Measurements from ENCODE around the gene BRWD1. TPM values are rescaled to one million over a fixed set of nuclear protein-coding genes. Genes with fewer than 3 reads are reported as not detected.
A peak's percentile ranks its signal among the peaks of the same experiment; 100 is the strongest.
"Not testable (repeated sequence)": the region's sequence is repeated elsewhere in the genome, so short reads cannot be mapped to it uniquely, and the experiment has no call there.

The BRWD1 gene
- total RNA-seq, 2 experiments from 2014 or later = 19.1 to 24.5 TPM

DNA sequence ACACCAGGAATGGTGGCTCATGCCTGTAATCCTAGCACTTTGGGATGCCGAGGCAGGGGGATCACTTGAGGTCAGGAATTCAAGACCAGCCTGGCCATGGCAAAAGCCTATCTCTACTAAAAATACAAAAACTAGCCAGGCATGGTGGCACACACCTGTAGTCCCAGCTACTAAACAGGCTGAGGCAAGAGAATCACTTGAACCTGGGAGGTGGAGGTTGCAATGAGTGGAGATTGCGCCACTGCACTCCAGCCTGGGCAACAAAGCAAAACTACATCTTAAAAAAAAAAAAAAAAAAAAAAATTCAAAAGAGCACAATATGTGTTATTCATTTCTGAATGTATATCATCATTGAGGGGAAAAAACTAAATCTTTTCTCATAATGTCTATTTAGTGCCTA lies 92.6 kb downstream of the BRWD1 start:
- H3K27ac Mint-ChIP-seq; DNase-seq; ATAC-seq; intact Hi-C loops (cut with DNase I, micrococcal nuclease); H3K27me3 Mint-ChIP-seq; H3K4me3 Mint-ChIP-seq; H3K9me3 Mint-ChIP-seq (ENCODE audit: low read depth); CTCF ChIA-PET; POLR2A ChIA-PET: not testable (repeated sequence)
- Mint-ChIP-seq H3K36me3 (ENCODE audit: low read depth) (peaks cover 36% of the 10 kb centered on the region), H3K4me1 (peaks cover 16% of the 10 kb centered on the region)

DNA sequence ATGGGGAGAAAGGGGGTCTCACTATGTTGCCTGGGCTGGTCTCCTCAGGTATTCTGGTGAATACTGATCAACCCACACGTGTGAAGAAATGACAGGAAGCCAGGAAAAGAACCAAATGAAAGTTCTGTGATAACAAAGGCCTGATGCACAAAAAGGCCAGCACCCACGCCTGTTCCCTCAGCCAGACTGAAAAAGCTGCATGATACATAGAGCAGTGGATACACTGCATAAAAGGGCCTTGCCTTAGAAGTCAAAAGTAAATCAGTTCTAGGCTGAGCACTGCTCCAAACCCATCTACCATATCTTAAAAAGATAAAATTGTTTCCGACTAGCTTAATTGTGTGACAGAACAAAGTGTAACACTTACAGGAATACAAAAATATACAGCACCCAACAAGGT lies 93.3 kb downstream of the BRWD1 start:
- H3K36me3 Mint-ChIP-seq (ENCODE audit: low read depth) = peaks cover 36% of the 10 kb centered on the region
- peak; percentile 33 for DNase-seq
- ChIA-PET POLR2A (no interaction called here), CTCF (interaction anchor here (0.9 kb wide), 1 partner anchor 18 kb away, joined by 3 read pairs; no protein-coding TSS in a partner anchor)
- H3K4me1 Mint-ChIP-seq = peaks cover 16% of the 10 kb centered on the region
- no peaks in the 10 kb centered on the region for H3K9me3 Mint-ChIP-seq (ENCODE audit: low read depth)
- intact Hi-C loops (cut with DNase I, micrococcal nuclease) = no loop called here
- ATAC-seq = peak; percentile 39
- no peak overlapping the region for H3K4me3 Mint-ChIP-seq
- H3K27me3 Mint-ChIP-seq = no peaks in the 10 kb centered on the region
- no peak overlapping the region for H3K27ac Mint-ChIP-seq

DNA sequence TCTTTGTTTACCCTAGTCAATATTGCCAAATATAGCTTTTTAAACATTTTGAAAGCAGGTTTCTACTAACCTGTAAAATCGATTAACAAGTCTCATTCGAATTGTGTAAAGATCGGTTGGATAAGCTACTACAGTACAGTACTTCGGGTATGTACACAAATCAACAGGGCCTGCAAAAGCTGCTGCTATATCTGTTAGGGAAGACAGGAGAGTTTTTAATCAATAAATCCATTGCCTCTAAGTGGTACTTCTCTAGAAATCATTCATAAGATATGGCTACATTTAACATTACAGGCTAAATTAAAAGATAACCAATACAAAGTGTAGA lies 95.4 kb downstream of the BRWD1 start:
- Mint-ChIP-seq H3K27me3 (no peaks in the 10 kb centered on the region), H3K4me3 (no peak overlapping the region), H3K36me3 (ENCODE audit: low read depth) (peaks cover 33% of the 10 kb centered on the region), H3K9me3 (ENCODE audit: low read depth) (no peaks in the 10 kb centered on the region), H3K4me1 (peaks cover 16% of the 10 kb centered on the region), H3K27ac (no peak overlapping the region)
- CTCF ChIA-PET = interaction anchor here (0.9 to 1.3 kb wide), 3 partner anchors 8 to 87 kb away, joined by 3 read pairs; no protein-coding TSS in a partner anchor
- ATAC-seq (no peak), DNase-seq (no peak)
- intact Hi-C loops (cut with DNase I, micrococcal nuclease) = no loop called here
- POLR2A ChIA-PET = no interaction called here

DNA sequence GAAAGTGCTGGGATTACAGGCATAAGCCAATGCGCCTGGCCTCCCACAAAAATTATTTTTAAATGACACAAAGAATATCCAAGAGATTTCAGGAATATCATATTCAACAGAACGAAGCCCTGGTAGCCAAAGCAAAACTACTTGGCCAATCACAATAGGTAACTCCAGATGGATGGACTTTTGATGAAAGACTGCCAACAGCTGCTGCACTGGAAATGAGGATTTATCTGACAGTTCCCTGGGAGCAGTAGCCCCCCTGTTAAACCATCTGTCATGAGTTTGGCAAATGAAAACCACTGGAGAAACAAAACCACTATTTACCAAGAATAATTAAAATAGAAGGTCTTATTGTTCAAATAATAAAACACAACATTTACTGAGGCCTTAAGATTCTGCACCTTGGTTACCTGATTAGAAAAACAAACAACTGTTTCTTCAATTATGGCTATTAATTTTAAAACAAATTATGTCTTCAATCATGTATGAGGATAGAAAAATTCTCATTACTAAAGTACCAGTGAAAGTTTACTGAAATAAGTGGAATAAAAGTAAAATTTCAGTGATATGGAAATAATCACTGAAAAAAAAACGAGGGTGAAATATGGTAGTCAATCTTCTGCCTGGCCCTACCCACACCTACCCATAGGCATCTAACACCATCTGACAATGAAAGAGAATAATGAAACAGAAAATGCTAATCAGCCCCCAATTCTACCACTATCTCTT lies 95.9 kb downstream of the BRWD1 start:
- ATAC-seq (no peak), DNase-seq (no peak)
- Mint-ChIP-seq H3K27me3 (no peaks in the 10 kb centered on the region), H3K36me3 (ENCODE audit: low read depth) (peaks cover 34% of the 10 kb centered on the region), H3K4me3 (no peak overlapping the region), H3K9me3 (ENCODE audit: low read depth) (no peaks in the 10 kb centered on the region), H3K4me1 (peaks cover 16% of the 10 kb centered on the region), H3K27ac (no peak overlapping the region)
- ChIA-PET POLR2A (no interaction called here), CTCF (no interaction called here)
- intact Hi-C loops (cut with DNase I, micrococcal nuclease) = no loop called here

DNA sequence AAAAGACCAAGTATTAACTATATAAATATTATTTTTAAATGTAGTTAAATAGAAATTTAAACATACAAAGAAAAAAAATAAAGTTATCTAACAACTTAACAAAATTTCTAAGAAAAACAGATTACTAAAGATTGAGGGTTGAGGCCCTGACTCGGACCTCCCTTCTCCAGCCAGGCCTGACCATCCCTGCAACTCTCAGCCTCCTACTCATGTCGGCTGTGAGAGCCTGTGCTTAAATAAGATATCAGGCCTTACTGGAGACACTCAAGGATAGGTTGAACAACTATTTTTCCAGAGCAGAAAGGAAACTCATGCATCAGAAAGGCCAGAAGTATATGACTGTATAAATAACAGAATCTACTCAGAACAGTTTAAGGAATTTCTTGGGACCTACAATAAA lies 97.1 kb downstream of the BRWD1 start:
- peaks cover 32% of the 10 kb centered on the region for H3K36me3 Mint-ChIP-seq (ENCODE audit: low read depth)
- intact Hi-C loops (cut with DNase I, micrococcal nuclease) = no loop called here
- DNase-seq (no peak), ATAC-seq (no peak)
- ChIA-PET CTCF (interaction anchor here (0.9 kb wide), 1 partner anchor 18 kb away, joined by 7 read pairs; no protein-coding TSS in a partner anchor), POLR2A (no interaction called here)
- peaks cover 16% of the 10 kb centered on the region for H3K4me1 Mint-ChIP-seq
- no peak overlapping the region for H3K4me3 Mint-ChIP-seq
- no peaks in the 10 kb centered on the region for H3K9me3 Mint-ChIP-seq (ENCODE audit: low read depth)
- H3K27me3 Mint-ChIP-seq = no peaks in the 10 kb centered on the region
- peak overlapping the region; percentile 47 for H3K27ac Mint-ChIP-seq

DNA sequence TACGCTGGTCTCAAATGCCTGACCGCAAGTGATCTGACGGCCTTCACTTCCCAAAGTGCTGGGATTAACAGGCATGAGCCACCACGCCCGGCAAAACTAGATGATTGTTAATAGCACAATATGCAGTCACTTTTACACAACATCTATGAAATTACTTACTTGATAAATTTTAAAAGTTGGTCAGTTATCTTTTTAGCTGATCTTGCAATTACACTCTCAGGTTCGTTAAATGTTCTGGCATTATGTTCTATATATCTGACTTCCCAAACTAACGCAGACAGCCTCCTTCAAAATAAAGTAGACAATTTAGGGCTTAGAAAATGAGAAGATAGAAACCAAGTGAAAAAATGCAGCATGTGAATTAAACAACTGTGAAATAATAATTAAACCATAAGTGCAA lies 98.4 kb downstream of the BRWD1 start:
- intact Hi-C loops (cut with DNase I, micrococcal nuclease) = no loop called here
- DNase-seq = no peak

DNA sequence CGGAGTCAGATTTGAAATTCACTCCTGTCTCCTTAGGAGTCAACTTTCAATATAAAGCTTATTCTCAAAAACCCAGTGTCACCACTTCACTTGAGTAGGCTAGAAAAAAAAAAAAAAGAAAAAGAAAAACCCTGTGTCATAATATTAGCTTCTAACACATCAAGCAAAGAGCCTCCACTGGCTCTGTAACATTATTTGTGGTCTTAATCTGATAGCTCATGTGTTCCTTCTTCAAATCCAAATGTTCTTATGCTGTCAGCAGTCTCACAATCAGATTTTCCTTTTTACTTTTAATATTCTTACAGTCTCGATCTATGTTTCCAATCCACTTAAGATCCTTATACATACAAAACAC lies 104.1 kb downstream of the BRWD1 start:
- DNase-seq (no peak), ATAC-seq (no peak)
- ChIA-PET CTCF (interaction anchor here (0.6 to 1.1 kb wide), 3 partner anchors 10 to 267 kb away, joined by 3 to 4 read pairs (median 4); no protein-coding TSS in a partner anchor), POLR2A (interaction anchor here (0.7 kb wide), 2 partner anchors 33 to 187 kb away, joined by 4 to 5 read pairs; no protein-coding TSS in a partner anchor)
- Mint-ChIP-seq H3K36me3 (ENCODE audit: low read depth) (peaks cover 36% of the 10 kb centered on the region), H3K4me1 (peaks cover 32% of the 10 kb centered on the region), H3K4me3 (no peak overlapping the region), H3K27me3 (no peaks in the 10 kb centered on the region), H3K9me3 (ENCODE audit: low read depth) (no peaks in the 10 kb centered on the region), H3K27ac (peak overlapping the region; percentile 47)
- intact Hi-C loops (cut with DNase I, micrococcal nuclease) = no loop called here

More for the DNA sequence above, 98.4 kb downstream of the BRWD1 start:
- ChIA-PET POLR2A (no interaction called here), CTCF (no interaction called here)
- no peak for ATAC-seq
- Mint-ChIP-seq H3K4me1 (peaks cover 23% of the 10 kb centered on the region), H3K27me3 (no peaks in the 10 kb centered on the region), H3K9me3 (ENCODE audit: low read depth) (no peaks in the 10 kb centered on the region), H3K36me3 (ENCODE audit: low read depth) (peaks cover 36% of the 10 kb centered on the region), H3K27ac (no peak overlapping the region), H3K4me3 (no peak overlapping the region)

DNA sequence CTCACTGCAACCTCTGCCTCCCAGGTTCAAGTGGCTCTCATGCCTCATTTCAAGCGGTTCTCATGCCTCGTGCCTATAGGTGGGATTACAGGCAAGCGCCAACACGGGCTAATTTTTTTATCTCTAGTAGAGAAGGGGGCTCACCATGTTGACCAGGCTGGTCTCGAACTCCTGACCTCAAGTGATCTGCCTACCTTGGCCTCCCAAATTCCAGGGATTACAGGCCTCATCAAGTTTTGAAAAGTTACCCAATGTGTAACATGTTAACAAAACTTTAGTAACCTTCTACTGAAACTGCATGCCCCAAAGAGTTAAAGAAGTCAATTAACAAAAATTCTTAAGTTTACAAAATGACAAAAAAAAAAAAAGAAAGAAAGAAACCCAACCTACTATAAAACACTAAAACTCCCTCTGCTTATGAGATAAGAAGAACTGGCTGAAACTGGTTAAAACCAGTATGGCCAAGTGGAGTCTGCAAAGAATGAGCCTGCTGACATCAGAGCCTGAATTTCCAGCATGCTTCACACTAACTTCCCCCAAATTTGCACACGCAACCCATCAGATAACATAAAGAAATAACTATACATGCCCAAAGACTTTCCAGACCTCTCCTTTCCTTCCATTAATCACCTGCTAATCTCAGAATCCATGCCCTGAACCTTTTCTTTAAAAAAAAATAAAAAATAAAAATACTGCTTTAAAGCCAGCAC lies 104.7 kb downstream of the BRWD1 start:
- Mint-ChIP-seq H3K4me3 (no peak overlapping the region), H3K4me1 (peaks cover 32% of the 10 kb centered on the region), H3K9me3 (ENCODE audit: low read depth) (no peaks in the 10 kb centered on the region), H3K36me3 (ENCODE audit: low read depth) (peaks cover 36% of the 10 kb centered on the region), H3K27ac (peak overlapping the region; percentile 59), H3K27me3 (no peaks in the 10 kb centered on the region)
- CTCF ChIA-PET = interaction anchor here (1.1 kb wide), 1 partner anchor 10 kb away, joined by 3 read pairs; no protein-coding TSS in a partner anchor
- peak; percentile 49 for ATAC-seq
- POLR2A ChIA-PET = interaction anchor here (0.7 kb wide), 2 partner anchors 33 to 186 kb away, joined by 4 to 5 read pairs; no protein-coding TSS in a partner anchor
- intact Hi-C loops (cut with DNase I, micrococcal nuclease) = loop anchor here in 1 of 2 experiments (1.0 kb wide), 1 partner anchor 180 kb away; no protein-coding TSS in a partner anchor
- no peak for DNase-seq

DNA sequence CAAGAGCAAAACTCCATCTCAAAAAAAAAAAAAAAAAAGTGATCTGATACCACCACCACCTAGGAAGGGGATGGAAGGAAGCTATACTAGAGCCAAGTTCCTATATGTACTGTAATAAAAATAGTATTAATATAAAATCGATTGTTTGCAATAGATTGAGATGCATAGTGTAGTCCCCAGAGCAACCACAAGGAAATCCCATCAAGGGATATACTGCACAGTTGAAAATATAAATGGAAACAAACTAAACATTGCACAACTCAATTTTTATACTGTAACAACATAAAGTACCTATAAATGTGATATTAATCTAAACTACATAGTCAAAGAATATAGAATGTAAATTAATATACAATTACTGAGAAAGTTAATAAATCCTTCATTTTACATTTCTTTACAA lies 109.3 kb downstream of the BRWD1 start:
- Mint-ChIP-seq H3K4me3 (no peak overlapping the region), H3K4me1 (peaks cover 10% of the 10 kb centered on the region), H3K27ac (no peak overlapping the region), H3K36me3 (ENCODE audit: low read depth) (peaks cover 26% of the 10 kb centered on the region), H3K9me3 (ENCODE audit: low read depth) (no peaks in the 10 kb centered on the region), H3K27me3 (no peaks in the 10 kb centered on the region)
- ATAC-seq = no peak
- no peak for DNase-seq
- ChIA-PET CTCF (interaction anchor here (0.5 to 1.5 kb wide), 3 partner anchors 9 to 201 kb away, joined by 3 read pairs; no protein-coding TSS in a partner anchor), POLR2A (no interaction called here)
- intact Hi-C loops (cut with DNase I, micrococcal nuclease) = no loop called here

DNA sequence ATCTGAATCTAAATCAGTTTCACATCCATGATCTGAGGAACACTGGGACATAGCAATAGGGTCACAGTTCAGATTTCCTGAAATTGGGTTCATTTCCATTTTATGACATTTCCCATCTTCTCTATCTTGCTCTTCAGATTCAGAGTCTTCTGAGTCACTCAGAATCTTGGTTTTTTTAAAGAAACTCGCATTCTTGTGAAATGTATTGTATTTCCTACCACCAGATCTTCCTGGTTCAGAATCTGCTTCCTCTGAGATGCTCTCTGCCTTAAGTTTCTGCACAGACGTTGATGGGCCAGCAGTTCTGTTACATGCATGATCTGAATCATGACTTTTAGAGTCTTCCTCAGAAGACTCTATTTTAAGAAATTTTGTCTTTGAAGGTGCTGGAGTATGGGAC lies 114.6 kb downstream of the BRWD1 start:
- H3K4me3 Mint-ChIP-seq = no peak overlapping the region
- ATAC-seq (no peak), DNase-seq (no peak)
- H3K27me3 Mint-ChIP-seq = no peaks in the 10 kb centered on the region
- peaks cover 58% of the 10 kb centered on the region for H3K36me3 Mint-ChIP-seq (ENCODE audit: low read depth)
- H3K27ac Mint-ChIP-seq = no peak overlapping the region
- CTCF ChIA-PET = interaction anchor here (0.8 to 1.4 kb wide), 5 partner anchors 8 to 218 kb away, joined by 3 to 8 read pairs (median 3); no protein-coding TSS in a partner anchor
- no peaks in the 10 kb centered on the region for H3K9me3 Mint-ChIP-seq (ENCODE audit: low read depth)
- POLR2A ChIA-PET = no interaction called here
- H3K4me1 Mint-ChIP-seq = peaks cover 29% of the 10 kb centered on the region
- intact Hi-C loops (cut with DNase I, micrococcal nuclease) = no loop called here

DNA sequence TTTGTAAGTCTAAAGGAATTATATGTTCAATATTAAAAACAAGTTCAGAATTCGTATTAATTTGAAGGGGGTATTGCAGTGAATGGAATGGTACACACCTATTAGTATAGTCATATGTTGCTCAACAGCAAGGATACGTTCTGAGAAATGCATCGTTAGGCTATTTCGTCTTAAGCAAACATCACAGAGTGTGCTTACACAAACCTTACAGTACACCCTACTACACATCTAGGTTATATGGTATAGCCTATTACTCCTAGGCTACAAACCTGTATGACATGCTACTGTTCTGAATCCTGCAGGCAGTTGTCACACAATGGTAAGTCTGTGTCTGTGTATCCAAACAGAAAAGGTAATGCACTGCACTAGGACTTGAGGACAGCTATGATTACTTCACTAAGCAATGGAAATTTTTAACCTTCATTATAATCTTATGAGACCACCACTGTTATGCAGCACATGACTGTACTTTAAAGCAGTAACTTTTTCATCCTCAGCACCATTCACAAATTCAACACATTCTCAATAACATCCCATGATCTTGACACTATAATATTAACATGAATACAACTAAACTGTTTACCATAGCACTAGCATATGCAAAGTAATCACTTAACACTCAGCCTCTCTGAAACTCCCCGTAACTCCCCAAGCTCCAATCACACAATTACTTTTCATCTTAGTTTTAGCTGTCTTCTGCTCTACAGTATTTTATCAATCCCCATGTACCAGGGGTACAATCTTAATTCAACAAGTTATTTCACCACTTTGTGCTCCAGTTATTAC lies 115.8 kb downstream of the BRWD1 start:
- ChIA-PET CTCF (interaction anchor here (0.9 to 1.7 kb wide), 4 partner anchors 14 to 244 kb away, joined by 3 to 5 read pairs (median 4); partner anchors contain the start of gene PSMG1), POLR2A (interaction anchor here (0.6 kb wide), 1 partner anchor 111 kb away, joined by 3 read pairs; no protein-coding TSS in a partner anchor)
- DNase-seq (no peak), ATAC-seq (peak; percentile 58)
- intact Hi-C loops (cut with DNase I, micrococcal nuclease) = no loop called here
- Mint-ChIP-seq H3K9me3 (ENCODE audit: low read depth) (no peaks in the 10 kb centered on the region), H3K36me3 (ENCODE audit: low read depth) (peaks cover 58% of the 10 kb centered on the region), H3K27ac (peak overlapping the region; percentile 47), H3K4me3 (no peak overlapping the region), H3K4me1 (peaks cover 29% of the 10 kb centered on the region), H3K27me3 (no peaks in the 10 kb centered on the region)

Measured in activated CD4-positive, alpha-beta T cell treated with anti-CD3 and anti-CD28 coated beads for 36 hours (primary cell).